Neural progenitor cell (in vitro differentiated cells): ENCODE data around the gene JAG2.

Source experiments
- CTCF ChIP-seq: fragments of 200-600 bp; sonication (generic); IDR thresholded peaks from 2 replicates; pipeline ENCODE4 v1.5.1; 2017; ENCODE audit warnings: antibody characterized with exemption, mild to moderate bottlenecking
- EZH2 ChIP-seq: fragments of 200-600 bp; sonication (generic); IDR thresholded peaks from 2 replicates; pipeline ENCODE4 v1.6.1; 2017; ENCODE audit warnings: antibody characterized with exemption, mild to moderate bottlenecking, moderate library complexity

- TF ChIP-seq CTCF (no peak), EZH2 (no peak)
Measured at GRCh38 chr14:105144026-105144665, 24.4 kb downstream of the JAG2 start.
